ENCODE data around the gene GMCL1. TPM values are rescaled to one million over a fixed set of nuclear protein-coding genes. Genes with fewer than 3 reads are reported as not detected.

GMCL1 gene
- total and polyA plus RNA-seq, 2 of the 13 experiments (the other 11 are each of a cell fraction or from before 2014, with no cell fraction given), result 18.7 to 24.0 TPM

DNA sequence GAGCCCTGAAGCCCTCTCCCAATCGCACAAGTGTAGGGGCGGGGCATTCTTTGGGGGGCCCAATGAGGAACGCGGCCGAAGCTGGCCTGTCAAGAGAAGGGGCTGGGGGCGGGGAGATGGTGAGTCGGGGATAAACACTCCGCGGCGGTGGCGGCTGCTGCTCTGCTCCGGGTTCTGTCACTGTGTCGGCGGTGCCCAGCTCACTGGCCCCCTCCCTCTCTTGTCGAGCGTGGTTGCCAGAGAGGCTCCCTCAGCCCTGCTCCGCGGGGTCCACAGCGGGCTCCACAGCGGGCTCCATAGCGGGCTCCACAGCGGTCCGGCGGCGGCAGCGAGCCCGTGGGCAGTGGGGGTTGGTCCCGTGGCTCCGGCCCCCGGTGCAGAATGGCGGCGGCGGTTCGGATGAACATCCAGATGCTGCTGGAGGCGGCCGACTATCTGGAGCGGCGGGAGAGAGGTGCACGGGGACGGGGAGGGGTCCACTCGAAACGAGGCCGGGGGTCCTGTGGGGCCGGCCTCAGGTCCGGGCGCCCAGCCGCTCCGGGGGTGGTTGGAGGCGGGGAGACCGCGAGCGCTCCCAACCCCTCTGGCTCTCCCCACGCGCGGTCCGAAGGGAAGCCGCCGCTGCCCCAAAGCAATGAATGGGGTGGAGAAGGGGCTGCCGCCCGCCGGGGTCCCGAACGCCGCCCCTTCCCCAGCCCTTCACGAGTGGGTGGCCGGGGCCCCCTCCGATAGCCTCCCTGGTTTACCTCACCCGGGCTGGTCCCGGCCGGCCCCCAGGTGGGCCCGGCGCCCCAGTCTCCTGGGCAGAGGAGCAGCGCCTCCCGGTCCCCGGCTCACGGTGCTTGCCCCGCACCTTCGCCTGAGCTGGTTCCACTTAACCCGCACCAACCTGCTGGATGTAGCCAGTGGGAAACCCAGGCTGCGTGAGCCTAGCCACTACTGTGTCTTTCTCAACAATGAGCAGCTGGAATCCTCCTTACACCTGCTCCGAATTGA lies 85.8 kb downstream of the GMCL1 start, which contains the start of gene MXD1 (continued):
- TF ChIP-seq, protein P1, sequence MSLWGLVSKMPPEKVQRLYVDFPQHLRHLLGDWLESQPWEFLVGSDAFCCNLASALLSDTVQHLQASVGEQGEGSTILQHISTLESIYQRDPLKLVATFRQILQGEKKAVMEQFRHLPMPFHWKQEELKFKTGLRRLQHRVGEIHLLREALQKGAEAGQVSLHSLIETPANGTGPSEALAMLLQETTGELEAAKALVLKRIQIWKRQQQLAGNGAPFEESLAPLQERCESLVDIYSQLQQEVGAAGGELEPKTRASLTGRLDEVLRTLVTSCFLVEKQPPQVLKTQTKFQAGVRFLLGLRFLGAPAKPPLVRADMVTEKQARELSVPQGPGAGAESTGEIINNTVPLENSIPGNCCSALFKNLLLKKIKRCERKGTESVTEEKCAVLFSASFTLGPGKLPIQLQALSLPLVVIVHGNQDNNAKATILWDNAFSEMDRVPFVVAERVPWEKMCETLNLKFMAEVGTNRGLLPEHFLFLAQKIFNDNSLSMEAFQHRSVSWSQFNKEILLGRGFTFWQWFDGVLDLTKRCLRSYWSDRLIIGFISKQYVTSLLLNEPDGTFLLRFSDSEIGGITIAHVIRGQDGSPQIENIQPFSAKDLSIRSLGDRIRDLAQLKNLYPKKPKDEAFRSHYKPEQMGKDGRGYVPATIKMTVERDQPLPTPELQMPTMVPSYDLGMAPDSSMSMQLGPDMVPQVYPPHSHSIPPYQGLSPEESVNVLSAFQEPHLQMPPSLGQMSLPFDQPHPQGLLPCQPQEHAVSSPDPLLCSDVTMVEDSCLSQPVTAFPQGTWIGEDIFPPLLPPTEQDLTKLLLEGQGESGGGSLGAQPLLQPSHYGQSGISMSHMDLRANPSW (CRISPR knock-in tag; IDR thresholded peaks at IDR 0.05; ENCODE audit: borderline replicate concordance), result no peak
- TF ChIP-seq ERF (CRISPR knock-in tag; IDR thresholded peaks at IDR 0.05) (no peak), CENPX (CRISPR knock-in tag; IDR thresholded peaks at IDR 0.05) (no peak), RELA (CRISPR knock-in tag; IDR thresholded peaks at IDR 0.05) (no peak), ZNF234 (CRISPR knock-in tag; conservative IDR thresholded peaks at IDR 0.05) (no peak; the same call in 1 of the 2 replicates), ISL2 (CRISPR knock-in tag; IDR thresholded peaks at IDR 0.05) (no peak), ZNF30 (CRISPR knock-in tag; IDR thresholded peaks at IDR 0.05) (no peak), STAG1 (CRISPR knock-in tag; IDR thresholded peaks at IDR 0.05) (peak; percentile 33), ZSCAN30 (CRISPR knock-in tag; IDR thresholded peaks at IDR 0.05) (0 out of 2 replicates have a peak, but pooled peaks have one; percentile 1), ZNF383 (CRISPR knock-in tag; IDR thresholded peaks at IDR 0.05; ENCODE audit: borderline replicate concordance) (no peak), ZNF569 (CRISPR knock-in tag; IDR thresholded peaks at IDR 0.05; ENCODE audit: borderline replicate concordance) (no peak), HES4 (CRISPR knock-in tag; IDR thresholded peaks at IDR 0.05; ENCODE audit: borderline replicate concordance) (no peak), ZNF24 (IDR thresholded peaks at IDR 0.05) (no peak), AKAP8 (CRISPR knock-in tag; IDR thresholded peaks at IDR 0.05) (no peak), GTF2F1 (IDR thresholded peaks at IDR 0.05; ENCODE audit: low read length) (peak; percentile 89), TP53 (CRISPR knock-in tag; conservative IDR thresholded peaks at IDR 0.05) (no peak), WIZ (CRISPR knock-in tag; IDR thresholded peaks at IDR 0.05) (no peak), RCOR2 (CRISPR knock-in tag; IDR thresholded peaks at IDR 0.05) (no peak), ZNF253 (CRISPR knock-in tag; IDR thresholded peaks at IDR 0.05; ENCODE audit: borderline replicate concordance) (0 out of 2 replicates have a peak, but pooled peaks have one; percentile 27), POGZ (CRISPR knock-in tag; IDR thresholded peaks at IDR 0.05) (peak; percentile 56; the same call in 1 of the 2 replicates)
- TF ChIP-seq, protein P2, sequence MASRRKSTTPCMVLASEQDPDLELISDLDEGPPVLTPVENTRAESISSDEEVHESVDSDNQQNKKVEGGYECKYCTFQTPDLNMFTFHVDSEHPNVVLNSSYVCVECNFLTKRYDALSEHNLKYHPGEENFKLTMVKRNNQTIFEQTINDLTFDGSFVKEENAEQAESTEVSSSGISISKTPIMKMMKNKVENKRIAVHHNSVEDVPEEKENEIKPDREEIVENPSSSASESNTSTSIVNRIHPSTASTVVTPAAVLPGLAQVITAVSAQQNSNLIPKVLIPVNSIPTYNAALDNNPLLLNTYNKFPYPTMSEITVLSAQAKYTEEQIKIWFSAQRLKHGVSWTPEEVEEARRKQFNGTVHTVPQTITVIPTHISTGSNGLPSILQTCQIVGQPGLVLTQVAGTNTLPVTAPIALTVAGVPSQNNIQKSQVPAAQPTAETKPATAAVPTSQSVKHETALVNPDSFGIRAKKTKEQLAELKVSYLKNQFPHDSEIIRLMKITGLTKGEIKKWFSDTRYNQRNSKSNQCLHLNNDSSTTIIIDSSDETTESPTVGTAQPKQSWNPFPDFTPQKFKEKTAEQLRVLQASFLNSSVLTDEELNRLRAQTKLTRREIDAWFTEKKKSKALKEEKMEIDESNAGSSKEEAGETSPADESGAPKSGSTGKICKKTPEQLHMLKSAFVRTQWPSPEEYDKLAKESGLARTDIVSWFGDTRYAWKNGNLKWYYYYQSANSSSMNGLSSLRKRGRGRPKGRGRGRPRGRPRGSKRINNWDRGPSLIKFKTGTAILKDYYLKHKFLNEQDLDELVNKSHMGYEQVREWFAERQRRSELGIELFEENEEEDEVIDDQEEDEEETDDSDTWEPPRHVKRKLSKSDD (CRISPR knock-in tag; IDR thresholded peaks at IDR 0.05; ENCODE audit: low read depth), result no peak
- TF ChIP-seq, protein P3, sequence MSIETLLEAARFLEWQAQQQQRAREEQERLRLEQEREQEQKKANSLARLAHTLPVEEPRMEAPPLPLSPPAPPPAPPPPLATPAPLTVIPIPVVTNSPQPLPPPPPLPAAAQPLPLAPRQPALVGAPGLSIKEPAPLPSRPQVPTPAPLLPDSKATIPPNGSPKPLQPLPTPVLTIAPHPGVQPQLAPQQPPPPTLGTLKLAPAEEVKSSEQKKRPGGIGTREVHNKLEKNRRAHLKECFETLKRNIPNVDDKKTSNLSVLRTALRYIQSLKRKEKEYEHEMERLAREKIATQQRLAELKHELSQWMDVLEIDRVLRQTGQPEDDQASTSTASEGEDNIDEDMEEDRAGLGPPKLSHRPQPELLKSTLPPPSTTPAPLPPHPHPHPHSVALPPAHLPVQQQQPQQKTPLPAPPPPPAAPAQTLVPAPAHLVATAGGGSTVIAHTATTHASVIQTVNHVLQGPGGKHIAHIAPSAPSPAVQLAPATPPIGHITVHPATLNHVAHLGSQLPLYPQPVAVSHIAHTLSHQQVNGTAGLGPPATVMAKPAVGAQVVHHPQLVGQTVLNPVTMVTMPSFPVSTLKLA (IDR thresholded peaks at IDR 0.05), result no peak; the same call in 1 of the 2 replicates
- TF ChIP-seq, protein P4, sequence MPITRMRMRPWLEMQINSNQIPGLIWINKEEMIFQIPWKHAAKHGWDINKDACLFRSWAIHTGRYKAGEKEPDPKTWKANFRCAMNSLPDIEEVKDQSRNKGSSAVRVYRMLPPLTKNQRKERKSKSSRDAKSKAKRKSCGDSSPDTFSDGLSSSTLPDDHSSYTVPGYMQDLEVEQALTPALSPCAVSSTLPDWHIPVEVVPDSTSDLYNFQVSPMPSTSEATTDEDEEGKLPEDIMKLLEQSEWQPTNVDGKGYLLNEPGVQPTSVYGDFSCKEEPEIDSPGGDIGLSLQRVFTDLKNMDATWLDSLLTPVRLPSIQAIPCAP (CRISPR knock-in tag; IDR thresholded peaks at IDR 0.05; ENCODE audit: low read depth), result no peak
